ENCODE measurements around the gene PDIA4.
"Not testable (repeated sequence)": the region's sequence is repeated elsewhere in the genome, so short reads cannot be mapped to it uniquely, and the experiment has no call there.

PDIA4 gene

GRCh38 chr7:149003018-149003417, 25.3 kb downstream of the PDIA4 start:
- no peak for DNase-seq

- no peak for DNase-seq
Observed at GRCh38 chr7:149002604-149003003, 25.7 kb downstream of the PDIA4 start.

- no peak for DNase-seq
Observed at GRCh38 chr7:149001427-149002068, 26.8 kb downstream of the PDIA4 start.

- no peak for DNase-seq
Observed at GRCh38 chr7:149000961-149001360, 27.3 kb downstream of the PDIA4 start.

GRCh38 chr7:148999192-148999591, 29.1 kb downstream of the PDIA4 start:
- no peak for DNase-seq

- no peak for DNase-seq
Observed at GRCh38 chr7:148997497-148997896, 30.8 kb downstream of the PDIA4 start.

- no peak for DNase-seq
Observed at GRCh38 chr7:148994576-148994975, 33.7 kb downstream of the PDIA4 start.

- no peak for DNase-seq
Observed at GRCh38 chr7:148993193-148993592, 35.1 kb downstream of the PDIA4 start.

- no peak for DNase-seq
Observed at GRCh38 chr7:148991536-148991935, 36.8 kb downstream of the PDIA4 start.

- no peak for DNase-seq
Observed at GRCh38 chr7:148987751-148988512, 40.4 kb downstream of the PDIA4 start.

GRCh38 chr7:148987010-148987750, 41.1 kb downstream of the PDIA4 start:
- peak; percentile 85 for DNase-seq

- no peak for DNase-seq
Observed at GRCh38 chr7:148986742-148987009, 41.6 kb downstream of the PDIA4 start.

GRCh38 chr7:148983200-148984146, 44.8 kb downstream of the PDIA4 start:
- DNase-seq = peak; percentile 86

- DNase-seq = peak; percentile 27
Observed at GRCh38 chr7:148982654-148983199, 45.6 kb downstream of the PDIA4 start.

GRCh38 chr7:148979827-148980226, 48.5 kb downstream of the PDIA4 start:
- no peak for DNase-seq

- not testable (repeated sequence) for DNase-seq
Observed at GRCh38 chr7:148979072-148979471, 49.2 kb downstream of the PDIA4 start.

- no peak for DNase-seq
Observed at GRCh38 chr7:148978091-148978490, 50.2 kb downstream of the PDIA4 start.

- no peak for DNase-seq
Observed at GRCh38 chr7:148975896-148976295, 52.4 kb downstream of the PDIA4 start.

- DNase-seq = no peak
Observed at GRCh38 chr7:148973256-148973655, 55.0 kb downstream of the PDIA4 start.

GRCh38 chr7:148972375-148972774, 55.9 kb downstream of the PDIA4 start:
- no peak for DNase-seq

- DNase-seq = no peak
Observed at GRCh38 chr7:148967602-148968001, 60.7 kb downstream of the PDIA4 start.

GRCh38 chr7:148967032-148967372, 61.3 kb downstream of the PDIA4 start:
- no peak for DNase-seq
